ENCODE measurements around the gene RPS18. TPM values are rescaled to one million over a fixed set of nuclear protein-coding genes. Genes with fewer than 3 reads are reported as not detected.

The RPS18 gene
- total RNA-seq, 1 donor from 2014 or later = 4,710 TPM

DNA sequence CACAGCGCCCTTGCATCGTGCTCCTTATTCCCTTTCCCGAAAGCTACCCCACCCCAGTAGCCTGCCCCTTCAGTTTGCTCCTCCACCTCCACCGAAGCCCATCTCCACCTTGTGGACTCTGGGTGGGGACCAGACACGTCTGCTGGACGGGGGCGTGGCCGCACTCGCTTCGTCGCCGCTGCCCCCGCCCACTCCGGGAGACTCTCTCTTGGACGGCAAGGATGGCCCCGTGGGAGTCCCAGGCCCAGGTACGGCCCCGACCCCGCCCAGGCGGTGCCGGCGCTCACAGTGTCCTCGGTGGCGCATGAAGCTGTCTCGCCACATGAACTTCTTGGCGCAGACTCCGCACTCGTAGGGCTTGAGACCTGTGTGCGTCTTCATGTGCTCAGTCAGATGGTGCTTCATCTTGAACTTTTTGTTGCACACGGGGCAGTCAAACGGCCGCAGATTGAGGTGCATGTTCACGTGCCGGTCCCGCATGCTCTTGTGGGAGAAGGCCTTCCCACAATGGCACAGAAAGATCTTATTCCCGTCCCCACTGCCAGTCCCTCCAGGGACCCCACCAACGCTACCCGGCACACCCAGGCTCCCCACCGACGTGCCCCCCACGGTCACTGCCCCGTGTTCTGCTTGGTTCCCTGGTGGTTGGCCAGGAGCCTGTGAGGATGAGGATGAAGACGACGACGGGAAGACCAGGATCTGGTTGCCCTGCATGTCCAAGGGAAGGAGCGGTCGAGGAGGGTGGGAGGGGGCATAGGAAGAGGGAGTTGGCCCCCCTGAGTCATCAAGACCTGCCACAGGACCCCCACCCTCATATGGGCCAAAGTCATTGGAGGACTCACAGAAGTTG lies 43.3 kb downstream of the RPS18 start:
- H3K4me1 Mint-ChIP-seq = peaks cover 78% of the 10 kb centered on the region
- no peaks in the 10 kb centered on the region for H3K27me3 Mint-ChIP-seq
- H3K4me3 Mint-ChIP-seq = peak overlapping the region; percentile 99
- no peaks in the 10 kb centered on the region for H3K9me3 Mint-ChIP-seq
- ChIA-PET CTCF (no interaction called here), POLR2A (interaction anchor here (0.6 to 6.0 kb wide), 5 partner anchors 12 to 30 kb away, joined by 3 to 72 read pairs (median 3); partner anchors contain the start of genes PFDN6, RGL2 and WDR46)
- H3K27ac Mint-ChIP-seq = peak overlapping the region; percentile 97
- TF ChIP-seq, protein P1, sequence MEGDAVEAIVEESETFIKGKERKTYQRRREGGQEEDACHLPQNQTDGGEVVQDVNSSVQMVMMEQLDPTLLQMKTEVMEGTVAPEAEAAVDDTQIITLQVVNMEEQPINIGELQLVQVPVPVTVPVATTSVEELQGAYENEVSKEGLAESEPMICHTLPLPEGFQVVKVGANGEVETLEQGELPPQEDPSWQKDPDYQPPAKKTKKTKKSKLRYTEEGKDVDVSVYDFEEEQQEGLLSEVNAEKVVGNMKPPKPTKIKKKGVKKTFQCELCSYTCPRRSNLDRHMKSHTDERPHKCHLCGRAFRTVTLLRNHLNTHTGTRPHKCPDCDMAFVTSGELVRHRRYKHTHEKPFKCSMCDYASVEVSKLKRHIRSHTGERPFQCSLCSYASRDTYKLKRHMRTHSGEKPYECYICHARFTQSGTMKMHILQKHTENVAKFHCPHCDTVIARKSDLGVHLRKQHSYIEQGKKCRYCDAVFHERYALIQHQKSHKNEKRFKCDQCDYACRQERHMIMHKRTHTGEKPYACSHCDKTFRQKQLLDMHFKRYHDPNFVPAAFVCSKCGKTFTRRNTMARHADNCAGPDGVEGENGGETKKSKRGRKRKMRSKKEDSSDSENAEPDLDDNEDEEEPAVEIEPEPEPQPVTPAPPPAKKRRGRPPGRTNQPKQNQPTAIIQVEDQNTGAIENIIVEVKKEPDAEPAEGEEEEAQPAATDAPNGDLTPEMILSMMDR (IDR thresholded peaks at IDR 0.05) = no peak
- peaks cover 71% of the 10 kb centered on the region for H3K36me3 Mint-ChIP-seq (ENCODE audit: low read depth)
- intact Hi-C loops (cut with micrococcal nuclease) = loop anchor here (1.0 to 5.0 kb wide), 10 partner anchors 8 to 373 kb away; partner anchors contain the start of genes CUTA, HLA-DMB, KIFC1 and VPS52
- ATAC-seq (ENCODE audit: low read depth) (no peak), DNase-seq (peak; percentile 40)

DNA sequence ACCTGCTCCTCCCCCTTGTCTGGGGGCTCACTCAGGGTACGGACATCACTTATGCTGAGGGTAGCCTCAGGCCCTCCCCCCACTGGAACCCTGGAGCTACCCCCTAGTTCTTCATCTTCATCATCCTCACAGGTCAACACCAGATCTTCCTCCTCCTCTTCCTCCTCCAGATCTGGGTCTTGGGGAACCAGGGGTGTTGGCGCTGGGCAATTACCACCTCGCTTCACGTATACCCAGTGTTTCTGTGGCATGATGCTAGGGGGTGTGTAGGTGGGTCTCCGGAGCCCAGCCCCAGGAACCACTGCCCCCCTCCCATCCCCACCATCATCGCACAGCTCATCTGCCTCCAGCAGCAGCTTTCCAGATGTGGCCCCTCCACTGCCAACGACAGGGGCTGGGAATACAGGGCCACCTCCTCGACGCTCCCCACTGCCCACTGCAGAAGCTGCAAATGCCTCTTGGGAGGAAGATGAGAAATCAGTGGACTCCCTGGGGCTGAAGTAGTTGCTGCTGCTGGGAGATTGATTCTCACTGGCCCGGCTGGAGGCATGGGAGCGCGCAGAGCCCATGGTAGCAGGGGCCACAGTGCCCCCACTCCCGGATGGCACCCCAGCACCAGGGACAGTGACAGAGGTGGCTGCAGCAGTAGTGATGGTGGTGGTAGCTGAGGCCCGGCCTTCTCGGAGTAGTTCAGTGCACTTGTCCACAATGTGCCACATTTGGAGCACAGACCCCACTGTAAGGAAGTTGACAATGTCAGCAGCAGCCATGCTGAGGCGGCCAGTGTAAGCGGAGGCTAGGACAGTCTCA lies 44.1 kb downstream of the RPS18 start:
- ChIA-PET CTCF (no interaction called here), POLR2A (interaction anchor here (1.1 to 3.5 kb wide), 6 partner anchors 17 to 110 kb away, joined by 3 to 102 read pairs (median 26); partner anchors contain the start of genes B3GALT4 and RGL2)
- Mint-ChIP-seq H3K9me3 (no peaks in the 10 kb centered on the region), H3K27me3 (no peaks in the 10 kb centered on the region), H3K4me1 (peaks cover 83% of the 10 kb centered on the region), H3K4me3 (peak overlapping the region; percentile 99), H3K36me3 (ENCODE audit: low read depth) (peaks cover 74% of the 10 kb centered on the region), H3K27ac (peak overlapping the region; percentile 56)
- no peak for ATAC-seq (ENCODE audit: low read depth)
- TF ChIP-seq, protein P1 (IDR thresholded peaks at IDR 0.05) = no peak
- DNase-seq = no peak
- intact Hi-C loops (cut with micrococcal nuclease) = loop anchor here (5.0 kb wide), 1 partner anchor 344 kb away; no protein-coding TSS in a partner anchor

DNA sequence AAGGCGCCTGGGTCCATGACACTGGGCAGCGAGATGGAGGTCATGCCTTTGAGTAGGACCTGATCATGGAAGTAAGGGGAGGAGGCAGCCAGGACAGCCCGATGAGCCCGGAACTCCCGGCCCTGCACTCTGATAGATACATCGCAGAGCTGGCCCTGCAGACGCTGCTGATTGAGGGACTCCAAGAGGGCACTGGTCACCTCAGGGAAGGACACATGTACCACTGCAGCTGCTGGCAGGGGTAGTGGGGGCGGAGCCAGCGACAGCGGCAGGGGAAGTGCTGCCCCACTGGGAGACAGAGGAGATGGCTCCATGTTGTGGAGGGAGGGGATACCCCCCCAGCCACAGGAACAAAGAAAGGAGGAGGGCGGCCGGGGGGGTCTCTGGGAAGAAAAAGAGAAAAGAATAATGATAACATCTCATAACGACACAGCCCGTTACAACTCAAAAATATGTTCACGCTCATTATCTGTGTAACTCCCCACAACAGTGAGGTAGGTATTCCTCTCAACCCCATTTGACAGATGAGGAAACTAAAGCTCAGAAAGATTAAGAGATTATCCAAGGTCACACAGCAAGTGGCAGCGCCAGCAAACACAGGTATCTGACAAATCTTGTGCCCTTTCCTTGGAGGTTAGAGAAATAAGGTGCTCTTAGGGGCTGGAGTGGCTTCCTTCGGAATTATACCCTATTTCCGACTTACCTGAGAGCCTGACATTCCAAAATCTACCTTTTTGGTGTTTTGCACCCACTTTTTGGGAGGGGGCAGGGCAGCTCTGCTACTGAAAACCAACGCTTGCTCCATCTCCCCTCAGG lies 44.9 kb downstream of the RPS18 start:
- Mint-ChIP-seq H3K9me3 (no peaks in the 10 kb centered on the region), H3K27ac (peak overlapping the region; percentile 56), H3K27me3 (no peaks in the 10 kb centered on the region), H3K4me3 (peak overlapping the region; percentile 99), H3K36me3 (ENCODE audit: low read depth) (peaks cover 73% of the 10 kb centered on the region), H3K4me1 (peaks cover 87% of the 10 kb centered on the region)
- no peak for DNase-seq
- intact Hi-C loops (cut with micrococcal nuclease) = loop anchor here (5.0 kb wide), 1 partner anchor 345 kb away; no protein-coding TSS in a partner anchor
- no peak for ATAC-seq (ENCODE audit: low read depth)
- CTCF ChIA-PET = interaction anchor here (1.3 to 2.5 kb wide), 2 partner anchors 28 to 40 kb away, joined by 8 to 15 read pairs; partner anchors contain the start of gene B3GALT4
- TF ChIP-seq, protein P1 (IDR thresholded peaks at IDR 0.05) = no peak
- POLR2A ChIA-PET = interaction anchor here (0.6 to 3.5 kb wide), 22 partner anchors 9 to 1760 kb away, joined by 3 to 102 read pairs (median 8); partner anchors contain the start of genes B3GALT4, BAK1, CUTA and GPSM3

DNA sequence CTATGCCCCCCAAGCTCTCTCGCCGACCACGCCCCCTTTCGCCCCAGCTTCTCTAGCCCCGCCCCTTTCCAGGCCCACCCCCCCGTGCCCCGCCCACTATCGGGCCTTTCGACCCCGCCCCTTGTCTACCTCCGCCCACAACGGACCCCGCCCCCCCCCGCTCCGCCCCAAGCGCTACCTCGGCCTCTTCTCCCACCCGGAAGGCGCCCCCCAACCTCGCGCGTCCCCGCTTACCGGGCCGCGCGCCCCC lies 45.5 kb downstream of the RPS18 start:
- peak overlapping the region; percentile 99 for H3K4me3 Mint-ChIP-seq
- H3K4me1 Mint-ChIP-seq = peaks cover 86% of the 10 kb centered on the region
- POLR2A ChIA-PET = interaction anchor here (0.6 to 3.5 kb wide), 30 partner anchors 8 to 1761 kb away, joined by 3 to 102 read pairs (median 6); partner anchors contain the start of genes B3GALT4, BAK1, CUTA and GPSM3
- CTCF ChIA-PET = interaction anchor here (0.6 to 2.5 kb wide), 4 partner anchors 18 to 40 kb away, joined by 3 to 15 read pairs (median 6); partner anchors contain the start of genes B3GALT4 and RGL2
- no peaks in the 10 kb centered on the region for H3K9me3 Mint-ChIP-seq
- H3K27me3 Mint-ChIP-seq = no peaks in the 10 kb centered on the region
- no peak for DNase-seq
- peaks cover 72% of the 10 kb centered on the region for H3K36me3 Mint-ChIP-seq (ENCODE audit: low read depth)
- intact Hi-C loops (cut with micrococcal nuclease) = loop anchor here (5.0 kb wide), 1 partner anchor 345 kb away; no protein-coding TSS in a partner anchor
- TF ChIP-seq, protein P1 (IDR thresholded peaks at IDR 0.05) = no peak
- no peak for ATAC-seq (ENCODE audit: low read depth)
- peak overlapping the region; percentile 46 for H3K27ac Mint-ChIP-seq
